Stimulated activated naive CD8-positive, alpha-beta T cell treated with anti-CD3 and anti-CD28 coated beads, Interleukin-15, amount 100 ng/mL, for 72 hours (primary cell): ENCODE results near the gene JMJD8.

Source experiments
- ATAC-seq: fragments of 150-1000 bp; cut with Tn5 transposase; 2 replicates; pipeline ENCODE4 v1.10.0; 2021; ENCODE audit warnings: mild to moderate bottlenecking, moderate library complexity
- DNase-seq, 2 donors: peaks; one replicate each; pipeline ENCODE4 v3.0.0; 2021 to 2022
- H3K27ac Mint-ChIP-seq, 2 donors: one replicate each; pipeline ENCODE4 v1.8.0; 2022; ENCODE audit warnings: mild to moderate bottlenecking in 2 of 2, mixed read lengths in 2 of 2, moderate library complexity in 2 of 2
- H3K27me3 Mint-ChIP-seq: one replicate; pipeline ENCODE4 v1.8.0; 2022; ENCODE audit warnings: mixed read lengths
- H3K4me1 Mint-ChIP-seq: one replicate; pipeline ENCODE4 v1.8.0; 2022; ENCODE audit warnings: mild to moderate bottlenecking, mixed read lengths
- H3K4me3 Mint-ChIP-seq, 2 donors: one replicate each; pipeline ENCODE4 v1.8.0; 2022; ENCODE audit warnings: mild to moderate bottlenecking in 2 of 2, mixed read lengths in 2 of 2, moderate library complexity in 1 of 2
- H3K9me3 Mint-ChIP-seq, 2 donors: one replicate each; pipeline ENCODE4 v1.8.0; 2022; ENCODE audit warnings: mixed read lengths in 2 of 2

Gene JMJD8

GRCh38 chr16:725463-726187 is 41.5 kb upstream of the JMJD8 start:
- Mint-ChIP-seq H3K27ac (peak overlapping the region in 1 of 2 donors; percentile 95), H3K4me3 (peak overlapping the region in 1 of 2 donors; percentile 88), H3K4me1 (peaks cover 47% of the 10 kb centered on the region), H3K9me3 (no peaks in the 10 kb centered on the region), H3K27me3 (no peaks in the 10 kb centered on the region)
- ATAC-seq (no peak), DNase-seq (no peak)

GRCh38 chr16:725041-725376 is 40.9 kb upstream of the JMJD8 start:
- Mint-ChIP-seq H3K27me3 (no peaks in the 10 kb centered on the region), H3K9me3 (no peaks in the 10 kb centered on the region), H3K4me3 (no peak overlapping the region), H3K27ac (no peak overlapping the region), H3K4me1 (peaks cover 52% of the 10 kb centered on the region)
- ATAC-seq (no peak), DNase-seq (no peak)

GRCh38 chr16:724188-725040 is 40.3 kb upstream of the JMJD8 start:
- Mint-ChIP-seq H3K27me3 (no peaks in the 10 kb centered on the region), H3K4me1 (peaks cover 57% of the 10 kb centered on the region), H3K27ac (peak overlapping the region in 1 of 2 donors; percentile 63), H3K4me3 (no peak overlapping the region), H3K9me3 (no peaks in the 10 kb centered on the region)
- ATAC-seq (no peak), DNase-seq (no peak)

- DNase-seq (no peak), ATAC-seq (no peak)
- Mint-ChIP-seq H3K9me3 (no peaks in the 10 kb centered on the region), H3K27me3 (no peaks in the 10 kb centered on the region), H3K4me3 (peak overlapping the region in 1 of 2 donors; percentile 13), H3K27ac (no peak overlapping the region), H3K4me1 (peaks cover 63% of the 10 kb centered on the region)
Measured at GRCh38 chr16:723695-724094, 39.6 kb upstream of the JMJD8 start.

- DNase-seq (no peak), ATAC-seq (no peak)
- H3K27ac Mint-ChIP-seq: no peak overlapping the region
- no peaks in the 10 kb centered on the region for H3K27me3 Mint-ChIP-seq
- no peaks in the 10 kb centered on the region for H3K9me3 Mint-ChIP-seq
- peak overlapping the region; percentile 82 to 95 for H3K4me3 Mint-ChIP-seq
- H3K4me1 Mint-ChIP-seq: peaks cover 63% of the 10 kb centered on the region
Measured at GRCh38 chr16:722835-723633, 38.9 kb upstream of the JMJD8 start.

- peak overlapping the region; percentile 82 to 95 for H3K4me3 Mint-ChIP-seq
- H3K9me3 Mint-ChIP-seq: no peaks in the 10 kb centered on the region
- no peaks in the 10 kb centered on the region for H3K27me3 Mint-ChIP-seq
- H3K27ac Mint-ChIP-seq: peak overlapping the region; percentile 37 to 53
- peaks cover 63% of the 10 kb centered on the region for H3K4me1 Mint-ChIP-seq
- ATAC-seq (peak; percentile 29), DNase-seq (peak; percentile 46 to 62)
Measured at GRCh38 chr16:721765-722540, 37.8 kb upstream of the JMJD8 start.

GRCh38 chr16:720990-721764 is 37.0 kb upstream of the JMJD8 start, which contains the start of gene ANTKMT:
Gene ANTKMT (plus strand): TSS chr16:721146. CDS start chr16:721275, 129 bp downstream.
- H3K9me3 Mint-ChIP-seq: no peaks in the 10 kb centered on the region
- ATAC-seq (peak; percentile 82), DNase-seq (peak; percentile 87 to 92)
- no peaks in the 10 kb centered on the region for H3K27me3 Mint-ChIP-seq
- peak within 1 kb of the TSS; percentile 87 to 95 for H3K4me3 Mint-ChIP-seq
- peak within 1 kb of the TSS; percentile 82 to 93 for H3K27ac Mint-ChIP-seq
- H3K4me1 Mint-ChIP-seq: peaks cover 64% of the 10 kb centered on the region

- Mint-ChIP-seq H3K9me3 (no peaks in the 10 kb centered on the region), H3K27ac (peak overlapping the region; percentile 82 to 93), H3K4me1 (peaks cover 60% of the 10 kb centered on the region), H3K4me3 (peak overlapping the region; percentile 87 to 95), H3K27me3 (no peaks in the 10 kb centered on the region)
- ATAC-seq: peak; percentile 47
- peak; percentile 64 to 70 for DNase-seq
Measured at GRCh38 chr16:720447-720989, 36.4 kb upstream of the JMJD8 start.

GRCh38 chr16:719815-720446 is 35.8 kb upstream of the JMJD8 start:
- Mint-ChIP-seq H3K4me1 (peaks cover 55% of the 10 kb centered on the region), H3K27me3 (no peaks in the 10 kb centered on the region)
- ATAC-seq: no peak

GRCh38 chr16:718922-719321 is 34.8 kb upstream of the JMJD8 start:
- DNase-seq: no peak
- no peak overlapping the region for H3K27ac Mint-ChIP-seq
- H3K4me1 Mint-ChIP-seq: peaks cover 62% of the 10 kb centered on the region
- peaks cover 5% of the 10 kb centered on the region for H3K27me3 Mint-ChIP-seq
- peak overlapping the region; percentile 87 to 95 for H3K4me3 Mint-ChIP-seq
- no peak for ATAC-seq
- H3K9me3 Mint-ChIP-seq: no peaks in the 10 kb centered on the region

More at GRCh38 chr16:719815-720446, 35.8 kb upstream of the JMJD8 start:
- no peaks in the 10 kb centered on the region for H3K9me3 Mint-ChIP-seq
- DNase-seq: no peak
- H3K4me3 Mint-ChIP-seq: peak overlapping the region; percentile 87 to 95
- peak overlapping the region; percentile 82 to 93 for H3K27ac Mint-ChIP-seq

- no peak for ATAC-seq
- H3K4me3 Mint-ChIP-seq: no peak overlapping the region
Measured at GRCh38 chr16:718389-718788, 34.3 kb upstream of the JMJD8 start.

GRCh38 chr16:717450-718245 is 33.5 kb upstream of the JMJD8 start:
- Mint-ChIP-seq H3K9me3 (no peaks in the 10 kb centered on the region), H3K27ac (no peak overlapping the region)
- no peak for DNase-seq

More at GRCh38 chr16:718389-718788, 34.3 kb upstream of the JMJD8 start:
- Mint-ChIP-seq H3K4me1 (peaks cover 59% of the 10 kb centered on the region), H3K9me3 (no peaks in the 10 kb centered on the region), H3K27me3 (peaks cover 8% of the 10 kb centered on the region), H3K27ac (no peak overlapping the region)
- no peak for DNase-seq

GRCh38 chr16:716768-717325 is 32.7 kb upstream of the JMJD8 start:
- Mint-ChIP-seq H3K4me1 (peaks cover 49% of the 10 kb centered on the region), H3K9me3 (no peaks in the 10 kb centered on the region), H3K4me3 (peak overlapping the region; percentile 76 to 86), H3K27ac (no peak overlapping the region), H3K27me3 (peaks cover 16% of the 10 kb centered on the region)
- no peak for ATAC-seq
- DNase-seq: no peak

More at GRCh38 chr16:717450-718245, 33.5 kb upstream of the JMJD8 start:
- no peak for ATAC-seq
- peaks cover 55% of the 10 kb centered on the region for H3K4me1 Mint-ChIP-seq
- no peak overlapping the region for H3K4me3 Mint-ChIP-seq
- peaks cover 13% of the 10 kb centered on the region for H3K27me3 Mint-ChIP-seq
